Neural crest cell (in vitro differentiated cells): ENCODE results near the gene MGAT4C. TPM values are rescaled to one million over a fixed set of nuclear protein-coding genes. Genes with fewer than 3 reads are reported as not detected.

Source experiments
- DNase-seq: peaks from one replicate; pipeline ENCODE4 v3.0.0; 2021; ENCODE audit warnings: low read depth, mixed read lengths, low spot score
- H3K27ac Mint-ChIP-seq: one replicate; pipeline ENCODE4 v1.8.0; 2021; ENCODE audit warnings: mild to moderate bottlenecking, mixed read lengths; ENCODE audit not compliant: unreplicated experiment
- H3K27me3 Mint-ChIP-seq: 2 replicates; pipeline ENCODE4 v1.8.0; 2021; ENCODE audit warnings: low read depth, mild to moderate bottlenecking, mixed read lengths
- H3K36me3 Mint-ChIP-seq: 2 replicates; pipeline ENCODE4 v1.8.0; 2021; ENCODE audit warnings: low read depth, mild to moderate bottlenecking, mixed read lengths
- H3K4me1 Mint-ChIP-seq: 2 replicates; pipeline ENCODE4 v1.8.0; 2021; ENCODE audit warnings: mixed read lengths
- H3K4me3 Mint-ChIP-seq: one replicate; pipeline ENCODE4 v1.8.0; 2021; ENCODE audit warnings: mild to moderate bottlenecking, mixed read lengths
- H3K9me3 Mint-ChIP-seq: 2 replicates; pipeline ENCODE4 v1.8.0; 2021; ENCODE audit warnings: mixed read lengths
- CTCF ChIP-seq: fragments of 200-600 bp; sonication (generic); conservative IDR thresholded peaks from 2 replicates; pipeline ENCODE4 v1.5.0; 2021; ENCODE audit warnings: antibody characterized with exemption, mild to moderate bottlenecking
- total RNA-seq: library from RNA; stranded (reverse); gene quantifications from 2 replicates; pipeline ENCODE4 v1.2.1, GENCODE V29; 2021

The MGAT4C gene
- total RNA-seq, 1 donor from 2014 or later = 0.07 TPM

- Mint-ChIP-seq H3K4me3 (no peak overlapping the region), H3K27me3 (no peaks in the 10 kb centered on the region)
Observed at GRCh38 chr12:86213012-86213411, 43.2 kb downstream of the MGAT4C start.

GRCh38 chr12:86198696-86199444 is 57.3 kb downstream of the MGAT4C start:
- no peaks in the 10 kb centered on the region for H3K36me3 Mint-ChIP-seq
- no peak for DNase-seq
- H3K4me1 Mint-ChIP-seq = no peaks in the 10 kb centered on the region
- H3K27ac Mint-ChIP-seq = no peak overlapping the region
- no peaks in the 10 kb centered on the region for H3K9me3 Mint-ChIP-seq
- no peaks in the 10 kb centered on the region for H3K27me3 Mint-ChIP-seq
- no peak for TF ChIP-seq CTCF
- no peak overlapping the region for H3K4me3 Mint-ChIP-seq

More at GRCh38 chr12:86213012-86213411, 43.2 kb downstream of the MGAT4C start:
- Mint-ChIP-seq H3K36me3 (no peaks in the 10 kb centered on the region), H3K4me1 (no peaks in the 10 kb centered on the region), H3K27ac (no peak overlapping the region), H3K9me3 (peaks cover 6% of the 10 kb centered on the region)
- DNase-seq = no peak
- TF ChIP-seq CTCF = no peak

GRCh38 chr12:86196465-86196864 is 59.7 kb downstream of the MGAT4C start:
- H3K27ac Mint-ChIP-seq = peak overlapping the region; percentile 67
- H3K9me3 Mint-ChIP-seq = no peaks in the 10 kb centered on the region
- no peak for DNase-seq
- no peak overlapping the region for H3K4me3 Mint-ChIP-seq
- H3K27me3 Mint-ChIP-seq = no peaks in the 10 kb centered on the region
- no peaks in the 10 kb centered on the region for H3K4me1 Mint-ChIP-seq
- TF ChIP-seq CTCF = no peak
- H3K36me3 Mint-ChIP-seq = no peaks in the 10 kb centered on the region

GRCh38 chr12:86194721-86195120 is 61.5 kb downstream of the MGAT4C start:
- H3K36me3 Mint-ChIP-seq = no peaks in the 10 kb centered on the region
- H3K4me1 Mint-ChIP-seq = no peaks in the 10 kb centered on the region
- no peak overlapping the region for H3K4me3 Mint-ChIP-seq
- H3K9me3 Mint-ChIP-seq = no peaks in the 10 kb centered on the region
- DNase-seq = no peak
- no peak for TF ChIP-seq CTCF
- H3K27me3 Mint-ChIP-seq = no peaks in the 10 kb centered on the region
- no peak overlapping the region for H3K27ac Mint-ChIP-seq

DNA sequence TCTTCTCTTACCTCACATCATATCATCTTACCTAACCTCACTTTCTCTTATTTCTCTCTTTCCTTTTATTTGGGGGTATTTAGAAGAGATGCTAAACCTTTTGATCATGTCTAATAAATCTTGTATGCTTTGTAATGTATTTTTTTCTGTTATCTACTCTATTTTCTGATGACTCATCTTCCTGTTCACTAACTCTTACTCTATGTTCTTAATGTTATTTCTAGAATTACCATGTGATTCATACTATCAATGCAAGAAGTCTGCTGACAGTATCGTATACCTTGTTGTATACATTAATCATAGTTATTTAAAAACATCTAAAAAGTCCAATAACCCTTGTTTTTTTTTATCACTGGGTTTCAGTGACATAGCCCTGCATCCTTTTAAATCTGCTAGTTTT is 62.3 kb downstream of the MGAT4C start:
- no peak overlapping the region for H3K27ac Mint-ChIP-seq
- no peak for TF ChIP-seq CTCF
- no peak overlapping the region for H3K4me3 Mint-ChIP-seq

More for the DNA sequence above, 62.3 kb downstream of the MGAT4C start:
- H3K4me1 Mint-ChIP-seq = no peaks in the 10 kb centered on the region
- no peak for DNase-seq
- no peaks in the 10 kb centered on the region for H3K27me3 Mint-ChIP-seq
- no peaks in the 10 kb centered on the region for H3K9me3 Mint-ChIP-seq
- H3K36me3 Mint-ChIP-seq = no peaks in the 10 kb centered on the region
